Thyroid gland (tissue), 4 donors: ENCODE measurements around the gene PTPRN2.
"Not testable (repeated sequence)": the region's sequence is repeated elsewhere in the genome, so short reads cannot be mapped to it uniquely, and the experiment has no call there.

Source experiments
- CTCF ChIP-seq, 6 experiments: fragments of 200-600 bp in 3 of 6; fragments of 450-650 bp in 3 of 6; sonication (generic) in 3 of 6; IDR thresholded peaks; one replicate each; pipeline ENCODE4 v1.5.1; 2016 to 2019; ENCODE audit warnings: antibody characterized with exemption in 6 of 6, mild to moderate bottlenecking in 2 of 6, inconsistent platforms in 1 of 6, moderate library complexity in 1 of 6
- POLR2A ChIP-seq, 2 donors: fragments of 450-650 bp; IDR thresholded peaks; one replicate each; pipeline ENCODE4 v1.6.1; 2017; ENCODE audit warnings: antibody characterized with exemption in 2 of 2, mild to moderate bottlenecking in 2 of 2, moderate library complexity in 1 of 2

GRCh38 chr7:158425676-158426075 lies 161.9 kb downstream of the PTPRN2 start:
- TF ChIP-seq CTCF, POLR2A (IDR thresholded peaks at IDR 0.05): not testable (repeated sequence)
